Testis (tissue), 3 donors: ENCODE measurements around the gene RUNX1. TPM values are rescaled to one million over a fixed set of nuclear protein-coding genes. Genes with fewer than 3 reads are reported as not detected.

ENCODE experiments used
- DNase-seq: peaks from one replicate; pipeline ENCODE4 v3.0.0-alpha.2; 2019
- H3K27ac ChIP-seq, 2 donors: fragments of 200-600 bp; sonication (generic); one replicate each; pipeline ENCODE4 v1.5.1; 2019
- H3K27me3 ChIP-seq: fragments of 200-600 bp; sonication (generic); one replicate; pipeline ENCODE4 v1.5.1; 2019
- H3K36me3 ChIP-seq: fragments of 200-600 bp; sonication (generic); one replicate; pipeline ENCODE4 v1.5.1; 2017; ENCODE audit warnings: low read depth; ENCODE audit errors: missing control alignments
- H3K4me1 ChIP-seq: fragments of 200-600 bp; sonication (generic); one replicate; pipeline ENCODE4 v1.5.1; 2019
- H3K4me3 ChIP-seq, 2 donors: fragments of 200-600 bp; sonication (generic); one replicate each; pipeline ENCODE4 v1.5.1; 2017 to 2019
- H3K9me3 ChIP-seq: fragments of 200-600 bp; sonication (generic); one replicate; pipeline ENCODE4 v1.5.1; 2017
- POLR2A ChIP-seq: fragments of 450-650 bp; IDR thresholded peaks from one replicate; pipeline ENCODE4 v1.6.1; 2017; ENCODE audit warnings: antibody characterized with exemption, mild to moderate bottlenecking, moderate library complexity
- WGBS, 2 donors: methylation state at CpG; one replicate each; pipeline ENCODE4 v1.1.5; 2018; 5-methylcytosine and 5-hydroxymethylcytosine counted together
- intact Hi-C: fragments of 100-400 bp; cut with DNase I; formaldehyde crosslinking; loops from one replicate; pipeline ENCODE4 v1.15.1; 2023; ENCODE audit warnings: low total_unique reads
- polyA plus RNA-seq: library from polyadenylated mRNA; stranded (reverse); fragments of 350-450 nt; fragmentation: Illumina TruSeq; extraction: RNeasy Lipid Tissue Mini Kit (QIAGEN cat#74804); gene quantifications from one replicate; pipeline ENCODE4 v1.2.3, GENCODE V29; 2014; ENCODE audit warnings: low read depth, low replicate concordance; ENCODE audit not compliant: insufficient read depth
- total RNA-seq, 2 donors: library from RNA; depleted of rRNA; stranded (reverse); fragments of >200 nt; gene quantifications; one replicate each; pipeline ENCODE4 v1.2.3, GENCODE V29; 2016
- TF ChIP-seq, protein P1 (sequence below), 3 experiments: fragments of 450-650 bp in 2 of 3; fragments of 200-600 bp in 1 of 3; sonication (generic) in 1 of 3; IDR thresholded peaks; one replicate each; pipeline ENCODE4 v1.5.1; 2016 to 2019; ENCODE audit warnings: antibody characterized with exemption in 3 of 3, mild to moderate bottlenecking in 2 of 3, moderate library complexity in 1 of 3

The RUNX1 gene
- total and polyA plus RNA-seq, 3 donors from 2014 or later = 11.1 to 28.7 (median 24.3) TPM

DNA sequence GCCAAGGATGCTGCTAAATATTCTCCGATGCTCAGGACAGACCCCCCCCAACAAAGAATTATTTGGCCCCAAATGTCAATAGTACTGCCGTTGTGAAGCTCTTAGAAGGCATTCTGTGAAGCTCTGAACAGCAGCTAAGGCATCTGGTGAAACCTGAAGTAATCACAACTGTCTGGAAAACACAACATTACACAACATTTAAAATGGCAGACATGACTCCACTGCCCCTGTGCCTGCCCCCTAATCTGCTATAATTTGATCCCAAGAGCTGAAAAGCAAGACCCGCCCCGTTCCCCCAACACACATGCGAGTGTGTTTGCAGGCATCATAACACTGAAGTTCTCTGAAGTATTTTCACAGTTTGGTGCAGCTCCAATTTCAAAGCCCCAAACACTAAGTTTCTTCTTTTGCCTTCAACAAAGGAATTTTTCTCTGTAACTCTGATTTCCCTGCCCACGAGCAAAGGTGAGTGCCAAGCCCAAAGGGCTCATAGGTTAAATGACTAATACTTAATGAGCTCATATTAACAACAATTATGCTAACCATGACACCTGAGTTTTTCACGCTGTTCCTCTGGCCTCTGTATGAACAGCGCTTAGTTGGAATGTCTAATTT is 251.1 kb downstream of the RUNX1 start:
- Histone ChIP-seq H3K27ac (no peak overlapping the region), H3K4me3 (no peak overlapping the region), H3K36me3 (no peaks in the 10 kb centered on the region), H3K27me3 (no peaks in the 10 kb centered on the region), H3K9me3 (no peaks in the 10 kb centered on the region), H3K4me1 (no peaks in the 10 kb centered on the region)
- intact Hi-C loops = no loop called here
- no peak for DNase-seq
- 92 to 95% methylated on average over 7 to 8 of the region's 8 CpGs for WGBS, 2 donors
- no peak for TF ChIP-seq POLR2A
- TF ChIP-seq, protein P1, sequence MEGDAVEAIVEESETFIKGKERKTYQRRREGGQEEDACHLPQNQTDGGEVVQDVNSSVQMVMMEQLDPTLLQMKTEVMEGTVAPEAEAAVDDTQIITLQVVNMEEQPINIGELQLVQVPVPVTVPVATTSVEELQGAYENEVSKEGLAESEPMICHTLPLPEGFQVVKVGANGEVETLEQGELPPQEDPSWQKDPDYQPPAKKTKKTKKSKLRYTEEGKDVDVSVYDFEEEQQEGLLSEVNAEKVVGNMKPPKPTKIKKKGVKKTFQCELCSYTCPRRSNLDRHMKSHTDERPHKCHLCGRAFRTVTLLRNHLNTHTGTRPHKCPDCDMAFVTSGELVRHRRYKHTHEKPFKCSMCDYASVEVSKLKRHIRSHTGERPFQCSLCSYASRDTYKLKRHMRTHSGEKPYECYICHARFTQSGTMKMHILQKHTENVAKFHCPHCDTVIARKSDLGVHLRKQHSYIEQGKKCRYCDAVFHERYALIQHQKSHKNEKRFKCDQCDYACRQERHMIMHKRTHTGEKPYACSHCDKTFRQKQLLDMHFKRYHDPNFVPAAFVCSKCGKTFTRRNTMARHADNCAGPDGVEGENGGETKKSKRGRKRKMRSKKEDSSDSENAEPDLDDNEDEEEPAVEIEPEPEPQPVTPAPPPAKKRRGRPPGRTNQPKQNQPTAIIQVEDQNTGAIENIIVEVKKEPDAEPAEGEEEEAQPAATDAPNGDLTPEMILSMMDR (IDR thresholded peaks at IDR 0.05) = no peak

DNA sequence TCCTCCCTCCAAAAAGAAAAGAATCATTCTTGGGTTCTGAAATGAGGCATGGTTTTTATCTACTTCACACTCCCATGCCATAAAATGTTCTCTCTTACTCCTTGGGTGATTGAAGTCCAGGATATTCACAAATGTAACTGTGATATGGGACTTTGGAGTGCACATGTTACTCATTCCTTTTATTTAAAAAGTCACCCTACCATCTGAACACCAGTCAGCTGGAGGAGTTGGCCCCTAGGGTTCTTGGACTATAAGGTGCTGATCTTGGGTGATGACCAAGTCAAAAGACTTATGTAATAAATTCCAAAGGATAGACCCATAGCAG is 251.9 kb downstream of the RUNX1 start:
- Histone ChIP-seq H3K4me1 (no peaks in the 10 kb centered on the region), H3K27me3 (no peaks in the 10 kb centered on the region), H3K36me3 (no peaks in the 10 kb centered on the region), H3K9me3 (no peaks in the 10 kb centered on the region), H3K4me3 (no peak overlapping the region), H3K27ac (no peak overlapping the region)
- TF ChIP-seq, protein P1 (IDR thresholded peaks at IDR 0.05) = no peak
- no peak for TF ChIP-seq POLR2A
- intact Hi-C loops = no loop called here
- no peak for DNase-seq

DNA sequence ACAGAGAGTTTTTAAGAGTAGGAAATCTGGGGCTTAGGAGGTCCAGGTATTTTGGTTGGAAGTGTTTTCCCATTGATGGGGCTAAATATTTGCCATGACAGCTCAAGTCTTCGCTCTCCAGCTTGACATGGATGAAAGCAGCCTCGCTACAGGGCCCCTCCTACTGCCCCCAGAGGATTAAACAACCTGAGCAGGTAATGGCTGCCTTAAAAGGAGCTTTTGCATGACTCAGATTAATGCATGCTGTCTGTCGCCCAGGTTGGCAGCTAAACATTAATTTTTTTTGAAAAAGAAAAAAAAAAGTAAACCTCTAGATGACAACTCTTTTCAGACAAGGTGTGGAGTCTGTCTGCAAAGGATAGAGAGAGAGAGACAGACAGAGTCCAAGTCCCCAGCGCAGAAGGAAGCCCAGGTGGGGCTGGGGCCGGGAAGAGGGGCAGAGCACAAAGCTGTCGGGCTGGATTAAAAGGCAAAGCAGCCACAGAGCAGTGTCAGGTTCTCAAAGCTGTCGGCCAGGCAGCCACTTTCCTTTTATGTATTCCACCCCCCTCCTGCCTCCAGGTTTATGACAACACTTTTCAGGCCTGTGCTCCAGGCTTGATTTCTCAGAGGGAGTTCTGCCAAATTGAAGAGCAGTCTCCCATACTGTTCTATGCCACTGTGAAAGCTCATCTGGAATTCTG is 252.4 kb downstream of the RUNX1 start:
- Histone ChIP-seq H3K9me3 (no peaks in the 10 kb centered on the region), H3K4me3 (no peak overlapping the region), H3K36me3 (no peaks in the 10 kb centered on the region), H3K4me1 (no peaks in the 10 kb centered on the region), H3K27ac (no peak overlapping the region), H3K27me3 (no peaks in the 10 kb centered on the region)
- intact Hi-C loops = no loop called here
- TF ChIP-seq, protein P1 (IDR thresholded peaks at IDR 0.05) = no peak
- TF ChIP-seq POLR2A = no peak
- 85 to 87% methylated on average over 7 of the region's 7 CpGs for WGBS, 2 donors
- no peak for DNase-seq

DNA sequence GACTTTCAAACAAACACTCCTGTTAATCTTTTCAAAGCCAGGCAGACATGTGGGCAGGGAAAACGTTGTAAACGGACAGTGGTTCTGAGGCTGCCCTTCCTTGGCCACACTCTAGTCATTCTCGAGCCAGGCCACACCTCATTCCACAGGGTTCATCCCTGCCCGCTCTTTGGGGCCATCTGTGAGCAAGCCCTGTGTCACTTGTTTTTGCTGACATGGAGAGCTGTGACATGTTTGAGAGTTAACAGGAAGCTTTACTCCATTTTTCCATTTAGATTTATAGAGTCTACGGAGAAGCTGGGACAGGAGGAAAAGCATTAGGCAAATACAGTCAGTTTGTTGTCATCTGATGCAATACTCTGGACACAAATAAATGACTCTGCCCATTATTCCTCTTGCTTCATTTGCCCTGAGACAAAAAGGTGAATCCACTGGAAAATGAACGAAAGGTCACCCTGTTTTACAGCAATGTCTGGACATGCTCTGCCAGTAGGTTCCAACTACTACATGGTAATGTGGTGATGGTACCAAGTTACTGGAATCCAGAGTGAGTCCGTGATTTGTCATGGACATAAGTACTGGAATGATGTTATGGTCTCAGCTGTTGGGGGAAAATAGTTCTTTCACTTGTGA is 253.4 kb downstream of the RUNX1 start:
- Histone ChIP-seq H3K27me3 (no peaks in the 10 kb centered on the region), H3K36me3 (no peaks in the 10 kb centered on the region), H3K4me1 (no peaks in the 10 kb centered on the region), H3K27ac (no peak overlapping the region), H3K4me3 (no peak overlapping the region), H3K9me3 (no peaks in the 10 kb centered on the region)
- intact Hi-C loops = no loop called here
- WGBS, 2 donors = 63 to 65% methylated on average over 7 of the region's 7 CpGs
- no peak for DNase-seq
- TF ChIP-seq, protein P1 (IDR thresholded peaks at IDR 0.05) = no peak
- TF ChIP-seq POLR2A = no peak

DNA sequence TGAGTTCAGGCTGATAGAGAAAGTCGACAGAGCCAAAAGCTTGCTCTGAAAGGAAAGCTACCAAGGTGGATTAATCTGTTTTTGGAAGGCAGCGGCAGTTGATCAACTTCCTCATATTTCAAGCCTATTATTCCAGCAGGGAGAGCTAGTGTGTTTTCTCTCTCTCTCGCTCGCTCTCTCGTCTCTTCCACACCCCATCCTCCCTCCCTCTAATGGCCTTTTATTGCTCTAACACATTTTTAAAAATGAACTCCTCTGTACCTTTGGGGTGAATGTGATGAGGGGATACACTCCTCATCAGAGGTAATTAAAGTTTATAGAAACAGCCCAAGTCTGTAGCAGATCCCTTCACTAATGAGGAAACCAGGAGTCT is 253.9 kb downstream of the RUNX1 start:
- H3K27ac ChIP-seq = peak overlapping the region in 1 of 2 donors; percentile 2
- H3K9me3 ChIP-seq = no peaks in the 10 kb centered on the region
- no peak for TF ChIP-seq POLR2A
- TF ChIP-seq, protein P1 (IDR thresholded peaks at IDR 0.05) = no peak
- intact Hi-C loops = no loop called here
- no peaks in the 10 kb centered on the region for H3K27me3 ChIP-seq
- H3K4me3 ChIP-seq = no peak overlapping the region
- H3K4me1 ChIP-seq = no peaks in the 10 kb centered on the region
- 39 to 52% methylated on average over 5 of the region's 5 CpGs for WGBS, 2 donors
- no peak for DNase-seq
- H3K36me3 ChIP-seq = no peaks in the 10 kb centered on the region
